OCI-LY1 (cell line): Measurements from ENCODE around the gene MED27.

ENCODE experiments used
- CTCF ChIP-seq: fragments of 200-600 bp; sonication (generic), shearing (Covaris generic); IDR thresholded peaks from 2 replicates; pipeline ENCODE4 v1.5.1; 2017; ENCODE audit warnings: mild to moderate bottlenecking, antibody characterized with exemption, low read length, moderate library complexity, mixed read lengths
- EZH2 ChIP-seq: fragments of 200-600 bp; sonication (generic), shearing (Covaris generic); IDR thresholded peaks from 2 replicates; pipeline ENCODE4 v1.8.0; 2017; ENCODE audit warnings: borderline replicate concordance, mixed run types, mild to moderate bottlenecking, antibody characterized with exemption, low read length, moderate library complexity, mixed read lengths

GRCh38 chr9:131937451-131937850 is 142.2 kb downstream of the MED27 start:
- no peak for TF ChIP-seq CTCF
- no peak for TF ChIP-seq EZH2
